Fibroblast of lung (primary cell): Measurements from ENCODE around the gene APOBEC2.

ENCODE experiments used
- EZH2 ChIP-seq: IDR thresholded peaks from 2 replicates; pipeline ENCODE4 v1.5.1; 2012; ENCODE audit warnings: low read length, control low read depth, mild to moderate bottlenecking; ENCODE audit errors: missing control alignments
- TF ChIP-seq, protein P1 (sequence below), 2 donors: IDR thresholded peaks in 1 of 2; conservative IDR thresholded peaks in 1 of 2; 1 replicate in 1 of 2; 2 replicates in 1 of 2; pipeline ENCODE4 v1.5.1; 2011 to 2012; ENCODE audit warnings: low read length in 2 of 2, control low read depth in 1 of 2, inconsistent platforms in 1 of 2, low read depth in 1 of 2, mild to moderate bottlenecking in 1 of 2

GRCh38 chr6:41111017-41111416, 58.0 kb downstream of the APOBEC2 start:
- TF ChIP-seq, protein P1, sequence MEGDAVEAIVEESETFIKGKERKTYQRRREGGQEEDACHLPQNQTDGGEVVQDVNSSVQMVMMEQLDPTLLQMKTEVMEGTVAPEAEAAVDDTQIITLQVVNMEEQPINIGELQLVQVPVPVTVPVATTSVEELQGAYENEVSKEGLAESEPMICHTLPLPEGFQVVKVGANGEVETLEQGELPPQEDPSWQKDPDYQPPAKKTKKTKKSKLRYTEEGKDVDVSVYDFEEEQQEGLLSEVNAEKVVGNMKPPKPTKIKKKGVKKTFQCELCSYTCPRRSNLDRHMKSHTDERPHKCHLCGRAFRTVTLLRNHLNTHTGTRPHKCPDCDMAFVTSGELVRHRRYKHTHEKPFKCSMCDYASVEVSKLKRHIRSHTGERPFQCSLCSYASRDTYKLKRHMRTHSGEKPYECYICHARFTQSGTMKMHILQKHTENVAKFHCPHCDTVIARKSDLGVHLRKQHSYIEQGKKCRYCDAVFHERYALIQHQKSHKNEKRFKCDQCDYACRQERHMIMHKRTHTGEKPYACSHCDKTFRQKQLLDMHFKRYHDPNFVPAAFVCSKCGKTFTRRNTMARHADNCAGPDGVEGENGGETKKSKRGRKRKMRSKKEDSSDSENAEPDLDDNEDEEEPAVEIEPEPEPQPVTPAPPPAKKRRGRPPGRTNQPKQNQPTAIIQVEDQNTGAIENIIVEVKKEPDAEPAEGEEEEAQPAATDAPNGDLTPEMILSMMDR (conservative IDR thresholded peaks at IDR 0.05 in 1 of 2, IDR thresholded peaks at IDR 0.05 in 1 of 2; ENCODE audit: low read depth in 1 of 2, low read length in 2 of 2), result no peak
- no peak for TF ChIP-seq EZH2
